ENCODE results near the gene HMGCR.

DNA sequence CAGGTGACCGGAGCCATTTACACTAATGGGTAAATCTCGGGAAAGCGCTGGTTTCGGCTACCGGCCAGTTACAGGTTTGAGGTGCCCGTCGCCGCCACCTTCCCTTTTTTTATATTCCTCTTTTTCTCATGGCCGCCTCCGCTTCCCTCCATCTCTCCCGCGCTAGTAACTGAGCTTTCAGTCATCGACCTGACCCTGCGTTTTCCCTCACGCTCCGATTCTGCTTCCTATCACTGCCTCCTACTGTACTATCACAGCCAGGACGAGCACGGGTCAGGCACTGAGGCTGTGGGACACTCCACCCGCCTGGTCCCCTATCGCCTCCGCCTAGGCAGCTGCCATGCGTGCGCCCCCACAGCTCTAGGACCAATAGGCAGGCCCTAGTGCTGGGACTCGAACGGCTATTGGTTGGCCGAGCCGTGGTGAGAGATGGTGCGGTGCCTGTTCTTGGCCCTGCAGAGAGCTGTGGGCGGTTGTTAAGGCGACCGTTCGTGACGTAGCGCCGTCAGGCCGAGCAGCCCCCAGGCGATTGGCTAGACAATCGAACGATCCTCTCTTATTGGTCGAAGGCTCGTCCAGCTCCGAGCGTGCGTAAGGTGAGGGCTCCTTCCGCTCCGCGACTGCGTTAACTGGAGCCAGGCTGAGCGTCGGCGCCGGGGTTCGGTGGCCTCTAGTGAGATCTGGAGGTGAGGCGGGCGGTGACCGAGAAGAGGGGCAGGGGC lies at the start of gene HMGCR:
- TF ChIP-seq, protein P1, sequence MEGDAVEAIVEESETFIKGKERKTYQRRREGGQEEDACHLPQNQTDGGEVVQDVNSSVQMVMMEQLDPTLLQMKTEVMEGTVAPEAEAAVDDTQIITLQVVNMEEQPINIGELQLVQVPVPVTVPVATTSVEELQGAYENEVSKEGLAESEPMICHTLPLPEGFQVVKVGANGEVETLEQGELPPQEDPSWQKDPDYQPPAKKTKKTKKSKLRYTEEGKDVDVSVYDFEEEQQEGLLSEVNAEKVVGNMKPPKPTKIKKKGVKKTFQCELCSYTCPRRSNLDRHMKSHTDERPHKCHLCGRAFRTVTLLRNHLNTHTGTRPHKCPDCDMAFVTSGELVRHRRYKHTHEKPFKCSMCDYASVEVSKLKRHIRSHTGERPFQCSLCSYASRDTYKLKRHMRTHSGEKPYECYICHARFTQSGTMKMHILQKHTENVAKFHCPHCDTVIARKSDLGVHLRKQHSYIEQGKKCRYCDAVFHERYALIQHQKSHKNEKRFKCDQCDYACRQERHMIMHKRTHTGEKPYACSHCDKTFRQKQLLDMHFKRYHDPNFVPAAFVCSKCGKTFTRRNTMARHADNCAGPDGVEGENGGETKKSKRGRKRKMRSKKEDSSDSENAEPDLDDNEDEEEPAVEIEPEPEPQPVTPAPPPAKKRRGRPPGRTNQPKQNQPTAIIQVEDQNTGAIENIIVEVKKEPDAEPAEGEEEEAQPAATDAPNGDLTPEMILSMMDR (IDR thresholded peaks at IDR 0.05): peak in 4 of 6 experiments; percentile 1 to 60 (median 31)
- peak; percentile 77 to 94 for TF ChIP-seq POLR2A (IDR thresholded peaks at IDR 0.05)

Measured in adrenal gland (tissue), 5 donors.